Measurements from ENCODE around the gene SESTD1. TPM values are rescaled to one million over a fixed set of nuclear protein-coding genes. Genes with fewer than 3 reads are reported as not detected.
"Not testable (repeated sequence)": the region's sequence is repeated elsewhere in the genome, so short reads cannot be mapped to it uniquely, and the experiment has no call there.

The SESTD1 gene
- polyA plus RNA-seq, 4 donors = 61.3 to 92.3 (median 77.3) TPM

DNA sequence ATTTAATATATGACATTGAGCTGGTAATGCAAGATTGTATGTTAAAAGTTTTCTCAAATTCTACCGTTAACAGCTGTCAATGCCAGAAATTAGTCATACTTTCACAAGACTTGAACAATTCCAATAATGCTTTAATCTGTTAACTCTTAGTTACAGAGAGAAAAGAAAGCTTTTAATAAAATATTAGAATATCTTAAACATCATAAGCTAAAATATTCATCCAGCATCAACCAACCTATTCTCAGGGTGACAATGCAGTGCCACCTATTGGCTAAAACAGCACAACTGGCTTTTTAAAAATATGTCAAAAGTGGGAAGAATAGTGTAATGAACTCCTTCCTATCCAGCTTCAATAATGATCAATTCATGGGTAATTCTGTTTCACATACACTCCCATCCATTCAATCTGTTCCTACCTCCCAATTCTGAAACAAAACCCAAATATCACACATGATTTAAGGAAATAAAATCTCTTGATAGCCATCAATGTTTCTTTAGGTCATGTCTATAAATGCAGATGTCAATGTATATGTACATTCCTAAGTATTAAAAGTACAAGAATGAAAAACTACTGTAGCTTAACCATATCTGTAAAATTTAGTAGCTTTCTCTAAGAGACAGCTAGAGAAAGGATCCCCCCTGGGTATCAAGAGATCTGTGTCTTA lies 134.9 kb downstream of the SESTD1 start:
- DNase-seq (ENCODE audit: low read depth in 4 of 4, low spot score in 3 of 4) = no peak

DNA sequence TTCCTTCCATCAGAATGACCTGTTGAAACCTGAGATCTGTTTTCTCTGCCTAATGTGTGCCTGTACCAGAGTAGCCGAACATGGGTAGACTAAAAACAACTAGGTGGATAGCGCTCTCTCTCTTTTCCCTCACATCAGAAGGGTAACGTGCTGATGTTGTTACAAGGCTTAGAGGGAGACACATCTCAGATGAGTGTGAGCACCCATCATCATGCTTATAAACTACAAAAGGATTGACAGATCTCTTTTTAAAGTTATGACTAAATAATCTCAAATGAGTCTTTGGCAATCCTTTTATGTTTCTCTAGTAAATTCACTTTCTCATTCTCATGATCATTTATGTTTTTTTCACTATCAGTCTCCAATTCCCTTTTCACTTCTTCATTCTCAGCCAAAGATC lies 139.2 kb downstream of the SESTD1 start:
- DNase-seq (ENCODE audit: low read depth in 4 of 4, low spot score in 3 of 4) = no peak

DNA sequence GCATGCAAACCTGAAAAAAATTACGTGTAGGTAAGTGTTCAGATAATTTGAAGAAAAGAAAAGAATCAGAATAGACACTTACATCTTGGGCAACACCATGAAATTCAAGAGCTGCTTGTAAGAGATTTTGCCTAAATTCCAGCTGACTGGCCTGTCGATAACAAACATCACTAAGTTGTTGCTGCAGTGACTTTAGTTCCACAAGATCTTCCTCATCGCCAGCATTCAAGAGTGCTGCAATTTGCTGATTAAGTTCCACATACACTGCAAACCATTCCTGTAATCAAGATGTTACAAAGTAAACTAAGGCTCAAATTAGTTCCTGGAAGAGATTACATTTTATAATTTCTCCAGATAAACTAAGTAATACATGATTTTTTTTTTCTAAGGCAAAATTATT lies 140.3 kb downstream of the SESTD1 start:
- DNase-seq (ENCODE audit: low read depth in 4 of 4, low spot score in 3 of 4) = no peak

DNA sequence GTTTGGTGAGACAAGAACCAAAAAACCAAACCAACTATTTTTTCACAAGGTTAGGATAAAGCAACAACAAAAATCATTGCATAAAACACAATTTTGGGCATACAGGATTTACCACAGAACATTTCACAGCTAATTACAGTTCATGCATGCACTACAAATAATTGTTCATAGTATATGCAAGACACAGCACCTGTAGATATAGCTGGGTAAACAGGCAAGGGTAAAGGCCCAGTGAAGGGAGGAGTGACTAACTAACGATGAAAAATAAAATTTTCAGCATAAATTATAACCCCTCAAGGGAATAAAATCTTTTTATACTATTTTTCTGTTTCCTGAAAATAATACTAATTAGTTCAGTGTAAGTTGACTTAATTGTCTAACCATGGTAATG lies 141.4 kb downstream of the SESTD1 start:
- no peak for DNase-seq (ENCODE audit: low read depth in 4 of 4, low spot score in 3 of 4)

DNA sequence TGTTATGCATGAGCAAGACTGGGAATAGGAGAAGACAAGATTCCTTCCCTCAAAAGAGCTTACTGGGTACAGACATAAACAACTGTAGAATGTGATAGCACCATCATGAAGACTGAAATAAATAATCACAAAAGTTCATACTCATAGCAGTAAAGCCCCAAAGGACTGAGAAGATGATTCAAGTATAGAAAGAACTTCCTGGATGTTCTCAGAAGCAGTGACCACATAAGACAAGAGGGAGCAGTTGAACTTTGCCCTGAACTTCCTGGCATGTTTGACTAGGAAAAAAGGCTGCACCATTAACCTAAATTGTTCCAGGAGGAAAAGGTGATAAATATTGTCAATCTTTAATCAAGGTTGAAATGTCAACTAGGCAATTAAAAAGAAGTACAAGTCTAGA lies 156.9 kb downstream of the SESTD1 start:
- no peak for DNase-seq (ENCODE audit: low read depth in 4 of 4, low spot score in 3 of 4)

DNA sequence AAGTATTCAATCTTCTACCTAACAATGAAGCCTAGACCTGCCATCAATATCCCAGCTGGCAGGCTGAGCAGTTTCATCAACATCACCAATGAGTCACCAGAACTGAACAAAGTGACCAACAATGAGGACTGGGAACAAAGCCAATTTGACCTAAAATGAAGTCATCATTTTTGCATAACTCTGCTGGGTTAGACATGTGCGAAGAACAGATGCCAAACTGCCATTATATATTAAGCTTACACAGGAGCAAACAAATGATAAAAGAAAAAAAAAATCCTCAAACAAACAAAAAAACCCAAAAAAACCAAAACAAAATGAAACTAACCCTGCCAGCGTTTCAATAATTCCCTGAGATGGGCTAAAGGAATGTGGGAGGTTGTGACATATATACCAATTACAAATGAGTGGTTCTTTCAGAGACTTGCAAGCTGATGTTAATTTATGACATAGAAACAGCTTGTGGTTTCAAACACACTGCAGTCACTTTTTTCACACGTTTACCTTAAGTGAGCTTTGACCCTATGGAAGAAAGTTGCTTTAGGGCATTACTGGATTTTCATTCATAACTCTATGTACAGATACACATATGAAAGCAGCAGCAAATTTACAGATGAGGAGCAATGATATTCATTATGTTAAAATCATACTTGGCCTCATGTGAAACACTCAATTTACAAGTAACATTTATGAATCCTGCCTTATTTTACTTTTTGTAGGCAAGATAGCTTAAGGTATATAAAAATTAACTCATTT lies 157.8 kb downstream of the SESTD1 start:
- DNase-seq (ENCODE audit: low read depth in 4 of 4, low spot score in 3 of 4) = no peak

DNA sequence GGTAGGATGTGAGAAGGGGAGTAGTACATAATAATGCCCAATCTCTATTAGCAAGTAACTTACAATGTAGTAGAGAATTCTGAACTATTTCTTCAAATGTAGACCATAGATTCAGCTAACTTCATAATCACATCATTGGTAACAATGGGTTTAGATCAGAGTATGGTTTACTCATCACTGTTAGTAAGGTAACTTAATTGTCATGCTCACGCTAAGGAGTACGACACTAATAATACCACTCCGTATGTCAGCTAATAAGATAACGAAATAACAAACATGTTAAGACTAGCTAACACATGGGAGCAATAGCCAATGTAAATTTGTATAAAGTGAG lies 158.3 kb downstream of the SESTD1 start:
- no peak for DNase-seq (ENCODE audit: low read depth in 4 of 4, low spot score in 3 of 4)

DNA sequence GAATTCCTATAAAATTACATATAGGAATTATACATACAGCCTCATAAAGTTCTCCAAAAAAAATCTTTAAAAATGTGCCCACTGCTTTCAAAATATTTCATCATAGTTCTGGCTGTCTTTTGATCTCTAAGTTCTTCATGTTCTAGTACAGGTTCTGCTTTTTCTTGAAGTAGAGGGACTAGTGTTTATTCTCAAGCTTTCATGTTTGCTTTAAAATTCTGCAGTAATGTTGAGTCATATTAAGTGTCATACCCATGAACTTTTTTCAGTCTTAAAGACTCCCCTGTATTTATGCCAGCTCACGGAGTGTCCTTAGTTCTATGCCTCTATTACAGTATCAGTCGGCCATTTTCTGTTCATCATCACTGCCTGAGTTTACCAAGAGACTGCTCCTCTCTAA lies 159.9 kb downstream of the SESTD1 start:
- DNase-seq (ENCODE audit: low read depth in 4 of 4, low spot score in 3 of 4) = no peak

DNA sequence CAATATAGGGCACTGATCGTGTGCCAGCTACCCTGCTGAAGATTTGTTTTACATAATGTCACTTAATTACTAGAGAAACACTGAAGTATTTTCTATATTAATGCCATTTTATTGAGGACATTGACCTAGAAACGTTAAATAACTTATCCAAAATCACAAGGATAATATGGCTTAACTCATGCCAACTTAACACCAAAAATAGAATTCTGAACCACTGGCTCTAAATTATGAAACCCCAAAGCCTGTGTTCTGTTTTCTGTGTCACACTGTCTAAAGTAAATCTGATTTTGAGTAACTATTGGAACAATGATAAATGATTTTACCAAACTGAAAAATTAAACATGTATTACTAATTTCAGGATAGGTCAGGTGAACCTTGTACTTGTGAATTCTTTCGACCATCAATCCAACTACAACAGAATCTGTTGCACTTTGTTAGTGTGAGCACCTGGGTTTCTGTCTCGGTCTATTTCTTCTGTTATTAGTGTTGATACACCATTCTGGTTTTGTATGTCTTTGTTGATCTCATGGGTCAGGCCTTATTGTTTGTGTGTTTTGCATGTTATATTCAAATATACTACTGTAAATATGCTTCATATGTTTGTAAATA lies 166.4 kb downstream of the SESTD1 start:
- DNase-seq (ENCODE audit: low read depth in 4 of 4, low spot score in 3 of 4) = no peak

DNA sequence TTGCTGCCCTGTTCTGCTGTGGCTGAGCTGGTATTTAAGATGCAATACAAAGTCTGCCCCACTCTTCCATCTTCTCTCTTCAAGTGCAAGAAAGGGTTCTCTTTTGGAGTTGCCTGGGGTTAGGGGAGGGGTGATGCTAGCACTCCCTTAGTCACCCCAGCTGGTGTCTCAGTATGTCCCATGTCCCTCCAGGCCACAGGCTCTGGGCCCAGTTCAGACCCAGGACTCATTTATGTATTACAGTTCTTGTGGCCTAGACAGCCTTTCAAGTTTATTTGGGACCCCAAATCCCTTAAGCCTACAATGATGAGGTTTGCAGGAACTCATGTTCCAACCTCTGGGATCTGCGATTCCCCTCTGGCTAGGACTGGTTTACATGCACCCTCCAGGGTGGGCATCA lies 167.5 kb downstream of the SESTD1 start:
- DNase-seq (ENCODE audit: low read depth in 4 of 4, low spot score in 3 of 4) = no peak

DNA sequence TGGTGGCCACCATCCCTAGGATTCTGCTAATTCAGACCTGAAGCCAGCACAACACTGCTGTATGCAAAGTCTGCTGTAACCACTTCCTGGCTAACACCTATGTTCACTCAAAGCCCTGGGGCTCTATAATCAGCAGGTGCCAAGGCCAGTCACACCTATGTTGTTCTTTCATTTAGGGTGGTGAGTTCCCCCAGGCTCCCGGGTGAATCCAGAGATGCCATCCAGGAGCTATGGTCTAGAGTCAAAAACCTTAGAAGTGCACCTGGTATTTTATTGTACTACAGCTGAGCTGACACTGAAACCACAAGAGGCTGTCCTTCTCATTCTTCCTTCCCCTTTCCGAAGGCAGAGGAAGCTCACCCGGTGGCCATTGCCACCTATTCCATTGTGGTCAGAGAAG lies 168.5 kb downstream of the SESTD1 start:
- no peak for DNase-seq (ENCODE audit: low read depth in 4 of 4, low spot score in 3 of 4)

DNA sequence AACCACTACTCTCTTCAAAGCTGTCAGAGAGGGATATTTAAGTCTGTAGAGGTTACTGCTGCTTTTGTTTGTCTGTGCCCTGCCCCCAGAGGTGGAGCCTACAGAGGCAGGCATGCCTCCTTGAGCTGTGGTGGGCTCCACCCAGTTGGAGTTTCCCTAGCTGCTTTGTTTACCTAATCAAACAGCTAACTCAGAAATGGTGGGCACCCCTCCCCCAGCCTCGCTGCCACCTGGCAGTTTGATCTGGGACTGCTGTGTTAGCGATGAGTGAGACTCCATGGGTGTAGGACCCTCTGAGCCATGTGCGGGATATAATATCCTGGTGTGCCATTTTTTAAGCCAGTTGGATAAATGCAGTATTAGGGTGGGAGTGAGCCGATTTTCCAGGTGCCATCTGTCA lies 171.7 kb downstream of the SESTD1 start:
- not testable (repeated sequence) for DNase-seq (ENCODE audit: low read depth in 4 of 4, low spot score in 3 of 4)

DNA sequence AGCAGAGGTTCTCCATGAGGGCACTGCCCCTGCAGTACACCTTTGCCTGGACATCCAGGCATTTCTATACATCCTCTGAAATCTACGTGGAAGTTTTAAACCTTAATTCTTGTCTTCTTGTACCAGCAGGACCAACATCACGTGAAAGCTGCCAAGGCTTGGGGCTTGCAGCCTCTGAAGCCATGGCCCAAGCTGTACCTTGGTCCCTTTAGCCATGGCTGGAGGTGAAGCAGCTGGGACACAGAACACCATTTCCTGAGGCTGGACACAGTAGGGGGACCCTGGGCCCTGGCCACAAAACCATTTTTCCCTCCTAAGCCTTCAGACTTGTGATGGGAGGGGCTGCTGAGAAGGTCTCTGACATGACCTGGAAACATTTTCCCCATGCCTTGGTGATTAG lies 181.9 kb downstream of the SESTD1 start:
- no peak for DNase-seq (ENCODE audit: low read depth in 4 of 4, low spot score in 3 of 4)

DNA sequence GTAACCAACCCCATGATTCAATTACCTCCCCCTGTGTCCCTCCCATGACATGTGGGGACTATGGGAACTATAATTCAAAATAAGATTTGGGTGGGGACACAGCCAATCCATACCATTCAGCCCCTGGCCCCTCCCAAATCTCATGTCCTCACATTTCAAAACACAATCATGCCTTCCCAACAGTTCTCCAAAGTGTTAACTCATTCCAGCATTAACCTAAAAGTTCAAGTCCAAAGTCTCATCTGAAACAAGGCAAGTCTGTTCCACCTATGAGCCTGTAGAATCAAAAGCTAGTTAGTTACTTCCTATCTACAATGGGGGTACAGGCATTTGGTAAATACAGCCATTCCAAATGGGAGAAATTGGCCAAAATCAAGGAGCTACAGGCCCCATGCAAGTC lies 182.7 kb downstream of the SESTD1 start:
- DNase-seq (ENCODE audit: low read depth in 4 of 4, low spot score in 3 of 4) = no peak

DNA sequence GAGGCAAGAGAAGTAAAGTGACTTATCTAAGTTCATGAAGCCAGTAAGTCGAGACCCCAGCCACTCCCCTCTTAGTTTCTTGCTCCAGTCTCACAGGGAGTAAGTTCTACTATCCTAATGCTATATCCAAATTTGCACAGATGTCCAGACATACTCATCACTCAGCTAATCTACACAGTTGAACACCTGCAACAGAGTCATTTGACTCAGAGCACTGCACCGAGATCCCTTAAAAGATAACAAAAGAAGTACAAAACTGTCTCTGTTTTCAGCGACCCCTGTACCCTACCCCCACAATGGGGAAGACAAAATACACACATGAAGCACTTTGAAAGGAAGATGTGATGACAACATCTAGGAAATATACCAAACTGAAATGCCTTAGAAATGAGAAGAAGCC lies 192.1 kb downstream of the SESTD1 start:
- no peak for DNase-seq (ENCODE audit: low read depth in 4 of 4, low spot score in 3 of 4)

DNA sequence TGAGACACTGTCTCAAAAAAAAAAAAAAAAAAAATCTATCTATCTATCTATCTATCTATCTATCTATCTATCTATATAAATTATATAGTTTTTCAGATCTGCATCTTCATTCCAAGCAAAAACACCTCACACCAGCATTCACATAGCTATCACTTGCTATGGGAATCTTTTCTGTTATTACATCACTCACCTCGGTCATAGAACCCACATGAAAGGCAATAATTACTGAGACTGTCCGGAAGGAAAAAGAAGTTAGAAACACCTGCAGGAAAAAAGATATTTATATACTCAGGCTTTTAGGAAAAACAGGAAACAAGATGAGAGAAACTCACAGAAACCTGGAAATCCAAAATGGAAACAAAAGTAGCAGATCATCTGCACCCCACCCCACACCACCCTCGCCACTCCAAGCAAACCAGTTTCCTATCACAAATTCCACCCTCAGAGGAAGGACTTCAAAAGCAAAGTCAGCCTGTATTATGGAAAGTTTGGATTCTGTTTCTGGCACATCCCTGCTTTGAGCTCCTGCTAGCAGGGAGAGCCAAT lies 192.7 kb downstream of the SESTD1 start:
- no peak for DNase-seq (ENCODE audit: low read depth in 4 of 4, low spot score in 3 of 4)

DNA sequence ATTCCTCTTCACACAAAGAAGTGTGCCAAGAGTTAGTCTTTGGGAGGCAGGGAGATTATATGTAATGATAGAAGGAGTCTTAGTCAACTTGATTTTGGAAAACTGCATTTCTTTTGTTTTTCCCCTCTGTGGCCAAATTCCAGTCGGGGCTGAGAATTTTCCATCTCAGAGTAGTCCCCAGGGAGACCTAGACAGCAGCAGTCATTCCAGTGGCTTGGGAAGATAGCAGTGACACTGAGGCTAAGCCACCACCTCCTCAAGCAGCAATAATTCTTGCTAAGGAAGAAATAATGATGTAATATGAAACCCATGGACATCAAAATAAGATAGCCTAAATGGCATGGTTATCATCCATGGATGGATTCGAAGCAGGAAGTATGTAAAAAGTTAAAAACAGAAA lies 193.7 kb downstream of the SESTD1 start:
- no peak for DNase-seq (ENCODE audit: low read depth in 4 of 4, low spot score in 3 of 4)

DNA sequence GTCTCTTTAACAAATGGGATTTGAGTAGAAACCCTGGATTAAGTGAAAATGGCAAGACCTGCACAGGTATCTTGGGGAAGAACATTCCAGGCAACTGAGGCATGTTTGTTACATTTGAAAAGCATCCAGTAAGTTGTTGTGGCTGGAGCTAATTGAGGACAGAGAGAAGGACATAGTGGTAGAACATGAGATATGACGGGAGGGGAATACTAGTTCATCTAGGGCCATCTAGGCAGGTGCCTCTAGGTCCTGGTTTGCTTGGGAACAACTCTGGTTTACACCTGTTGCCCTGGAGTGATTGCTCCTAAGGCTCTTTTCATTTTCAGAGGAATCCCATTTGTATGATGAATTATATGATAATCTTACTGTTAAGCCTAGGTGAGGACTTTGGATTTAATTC lies 194.9 kb downstream of the SESTD1 start:
- no peak for DNase-seq (ENCODE audit: low read depth in 4 of 4, low spot score in 3 of 4)

DNA sequence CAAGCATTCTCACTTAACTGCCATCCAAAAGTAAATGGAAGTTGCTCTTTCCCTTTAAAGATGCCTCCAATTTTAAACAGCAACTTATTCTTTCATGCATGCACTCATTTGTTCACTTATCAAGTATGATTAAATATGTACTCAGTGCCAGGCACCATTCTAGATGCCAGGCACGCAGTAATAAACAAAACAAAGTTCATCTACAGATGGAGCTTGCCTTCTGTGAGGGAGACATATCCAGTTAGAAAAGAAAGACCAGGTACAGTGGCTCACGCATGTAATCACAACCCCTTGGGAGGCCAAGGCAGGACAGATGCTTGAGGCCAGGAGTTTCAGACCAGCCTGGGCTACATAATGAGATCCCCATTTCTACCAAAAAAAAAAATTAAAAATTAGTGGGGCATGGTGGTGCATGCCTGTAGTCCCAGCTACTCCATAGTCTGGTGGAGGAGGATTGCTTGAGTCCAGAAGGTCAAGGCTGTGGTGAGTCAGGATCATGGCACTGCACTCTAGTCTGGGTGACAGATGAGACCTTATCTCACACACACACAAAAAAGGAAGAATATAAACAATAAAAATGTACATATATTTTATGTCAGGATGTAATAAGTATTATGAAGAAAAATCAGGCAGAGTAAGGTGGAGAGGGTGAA lies 195.5 kb downstream of the SESTD1 start:
- DNase-seq (ENCODE audit: low read depth in 4 of 4, low spot score in 3 of 4) = no peak

DNA sequence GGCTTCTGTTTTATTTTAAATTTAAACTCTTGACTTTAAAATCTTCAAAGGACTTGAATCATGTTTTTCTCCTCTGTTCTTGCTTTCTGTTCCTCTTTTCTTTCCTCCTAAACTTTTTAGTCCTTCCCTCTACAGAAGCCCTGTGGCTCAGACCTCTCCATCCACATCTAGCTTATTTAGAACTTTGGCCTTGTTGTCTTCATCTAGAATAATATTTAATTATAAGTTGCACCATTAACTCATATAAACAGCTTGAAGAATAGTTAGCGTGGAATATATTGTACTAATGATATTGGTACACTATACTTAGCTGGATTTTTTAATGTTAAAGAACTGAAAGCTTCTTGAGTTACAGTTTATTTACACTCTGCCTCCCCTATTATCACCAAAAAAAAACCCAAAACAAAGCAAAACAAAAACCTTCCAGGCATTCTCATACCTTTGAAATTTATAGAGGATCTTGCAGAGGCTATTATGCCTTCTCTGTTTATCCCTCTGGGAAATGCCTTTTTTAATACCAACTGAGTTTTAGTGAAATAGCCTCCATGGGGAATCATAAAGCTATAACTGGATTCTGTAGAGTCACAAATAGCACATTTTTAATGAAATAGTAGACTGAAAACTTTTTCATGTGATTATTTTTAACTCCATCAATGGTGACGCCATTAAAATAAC lies 205.5 kb downstream of the SESTD1 start:
- no peak for DNase-seq (ENCODE audit: low read depth in 4 of 4, low spot score in 3 of 4)

DNA sequence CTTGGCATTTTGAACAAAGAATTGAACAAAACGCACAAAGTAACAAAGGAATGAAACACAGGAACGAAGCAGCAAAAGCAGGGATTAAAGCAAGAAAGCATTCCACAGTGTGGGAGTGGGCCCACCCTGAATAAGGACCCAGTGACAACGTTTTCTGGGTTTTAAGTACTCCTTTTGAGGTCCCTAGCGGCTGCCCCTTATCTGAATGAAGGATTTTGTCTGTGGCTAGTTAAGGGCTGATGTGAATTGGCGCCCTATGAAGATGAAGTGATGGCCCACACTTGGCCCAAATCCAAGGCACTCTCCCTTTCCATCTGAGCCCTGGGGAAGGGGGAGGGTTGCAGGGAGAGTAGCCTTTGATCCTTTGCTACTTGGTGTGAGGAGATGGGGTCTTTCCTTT lies 206.9 kb downstream of the SESTD1 start:
- DNase-seq (ENCODE audit: low read depth in 4 of 4, low spot score in 3 of 4) = no peak
